AG04449 (cell line): ENCODE results near the gene PRCC.

Source experiments
- CTCF ChIA-PET: fragments of 350-600 bp; formaldehyde crosslinking; extraction: SDS; loops from one replicate; lab custom pipeline; 2021; ENCODE audit warnings: antibody characterized with exemption; lab: Yijun Ruan, JAX
- POLR2A ChIA-PET: fragments of 400-600, 350-600 bp; formaldehyde crosslinking; extraction: SDS; loops from one replicate; lab custom pipeline; 2020; ENCODE audit warnings: antibody characterized with exemption, inconsistent platforms; lab: Yijun Ruan, JAX
- DNase-seq: peaks from one replicate; pipeline ENCODE4 v3.0.0-alpha.2; 2010; ENCODE audit warnings: low read depth, low spot score
- H3K4me3 ChIP-seq: 2 replicates; pipeline ENCODE4 v1.5.1; 2011; ENCODE audit warnings: low read depth, mild to moderate bottlenecking, control low read depth, low read length
- TF ChIP-seq, protein P1 (sequence below): IDR thresholded peaks from one replicate; pipeline ENCODE4 v1.5.1; 2011; ENCODE audit warnings: mild to moderate bottlenecking, moderate library complexity, low read length, control low read depth, inconsistent platforms; ENCODE audit not compliant: insufficient read depth; ENCODE audit errors: missing control alignments

The PRCC gene

DNA sequence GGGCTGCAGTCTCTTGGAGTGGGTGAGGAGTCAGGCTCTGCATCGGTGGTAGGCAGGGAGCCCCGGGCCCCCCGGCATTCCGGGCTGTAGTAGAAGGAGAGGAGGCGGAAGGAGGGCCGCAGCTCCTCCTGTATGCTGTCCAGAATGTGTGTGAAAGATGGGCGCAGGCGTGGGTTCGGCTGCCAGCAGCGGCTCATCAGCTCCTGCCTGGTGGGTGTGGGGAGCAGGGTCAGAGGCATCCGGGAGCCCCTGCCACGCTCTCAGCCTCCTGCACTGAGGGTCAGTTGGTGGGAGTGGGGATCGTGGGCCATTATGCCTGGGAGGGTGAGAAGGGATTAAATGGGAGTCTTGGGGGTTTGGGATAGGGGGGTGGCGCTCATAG lies 73.6 kb downstream of the PRCC start:
- POLR2A ChIA-PET: no interaction called here
- DNase-seq: no peak
- CTCF ChIA-PET: interaction anchor here (0.9 to 10.8 kb wide), 10 partner anchors 9 to 125 kb away, joined by 3 to 121 read pairs (median 4); partner anchors contain the start of genes NTRK1 and PEAR1
- no peak overlapping the region for H3K4me3 ChIP-seq
- TF ChIP-seq, protein P1, sequence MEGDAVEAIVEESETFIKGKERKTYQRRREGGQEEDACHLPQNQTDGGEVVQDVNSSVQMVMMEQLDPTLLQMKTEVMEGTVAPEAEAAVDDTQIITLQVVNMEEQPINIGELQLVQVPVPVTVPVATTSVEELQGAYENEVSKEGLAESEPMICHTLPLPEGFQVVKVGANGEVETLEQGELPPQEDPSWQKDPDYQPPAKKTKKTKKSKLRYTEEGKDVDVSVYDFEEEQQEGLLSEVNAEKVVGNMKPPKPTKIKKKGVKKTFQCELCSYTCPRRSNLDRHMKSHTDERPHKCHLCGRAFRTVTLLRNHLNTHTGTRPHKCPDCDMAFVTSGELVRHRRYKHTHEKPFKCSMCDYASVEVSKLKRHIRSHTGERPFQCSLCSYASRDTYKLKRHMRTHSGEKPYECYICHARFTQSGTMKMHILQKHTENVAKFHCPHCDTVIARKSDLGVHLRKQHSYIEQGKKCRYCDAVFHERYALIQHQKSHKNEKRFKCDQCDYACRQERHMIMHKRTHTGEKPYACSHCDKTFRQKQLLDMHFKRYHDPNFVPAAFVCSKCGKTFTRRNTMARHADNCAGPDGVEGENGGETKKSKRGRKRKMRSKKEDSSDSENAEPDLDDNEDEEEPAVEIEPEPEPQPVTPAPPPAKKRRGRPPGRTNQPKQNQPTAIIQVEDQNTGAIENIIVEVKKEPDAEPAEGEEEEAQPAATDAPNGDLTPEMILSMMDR: no peak

DNA sequence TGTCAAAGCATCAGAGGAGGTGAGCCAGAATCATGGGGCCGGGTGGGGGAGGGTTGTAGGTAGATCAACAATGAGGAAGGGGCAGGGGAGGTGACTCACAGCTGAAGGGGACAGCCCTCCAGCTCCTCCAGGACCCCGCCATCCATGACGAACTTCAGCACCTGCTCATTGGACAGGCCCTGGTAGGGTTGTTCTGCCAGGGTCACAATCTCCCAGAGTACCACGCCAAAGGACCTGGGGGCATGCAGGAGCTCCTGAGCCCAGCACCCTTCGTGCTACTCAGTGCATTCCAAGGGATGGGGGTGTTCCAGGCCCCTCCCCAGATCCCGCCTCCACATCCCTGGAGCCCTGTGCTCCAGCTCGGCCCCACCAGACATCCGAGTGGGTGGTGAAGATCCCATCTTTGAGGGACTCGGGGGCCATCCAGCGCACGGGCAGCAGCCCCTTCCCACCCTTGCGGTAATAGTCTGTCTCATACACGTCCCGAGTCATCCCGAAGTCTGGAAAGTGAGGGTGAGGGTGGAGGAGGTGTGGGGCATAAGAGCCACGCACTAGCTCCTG lies 74.0 kb downstream of the PRCC start:
- ChIA-PET CTCF (interaction anchor here (0.7 to 10.8 kb wide), 11 partner anchors 9 to 126 kb away, joined by 3 to 121 read pairs (median 4); partner anchors contain the start of genes NTRK1 and PEAR1), POLR2A (no interaction called here)
- TF ChIP-seq, protein P1: no peak
- H3K4me3 ChIP-seq: no peak overlapping the region
- DNase-seq: no peak

DNA sequence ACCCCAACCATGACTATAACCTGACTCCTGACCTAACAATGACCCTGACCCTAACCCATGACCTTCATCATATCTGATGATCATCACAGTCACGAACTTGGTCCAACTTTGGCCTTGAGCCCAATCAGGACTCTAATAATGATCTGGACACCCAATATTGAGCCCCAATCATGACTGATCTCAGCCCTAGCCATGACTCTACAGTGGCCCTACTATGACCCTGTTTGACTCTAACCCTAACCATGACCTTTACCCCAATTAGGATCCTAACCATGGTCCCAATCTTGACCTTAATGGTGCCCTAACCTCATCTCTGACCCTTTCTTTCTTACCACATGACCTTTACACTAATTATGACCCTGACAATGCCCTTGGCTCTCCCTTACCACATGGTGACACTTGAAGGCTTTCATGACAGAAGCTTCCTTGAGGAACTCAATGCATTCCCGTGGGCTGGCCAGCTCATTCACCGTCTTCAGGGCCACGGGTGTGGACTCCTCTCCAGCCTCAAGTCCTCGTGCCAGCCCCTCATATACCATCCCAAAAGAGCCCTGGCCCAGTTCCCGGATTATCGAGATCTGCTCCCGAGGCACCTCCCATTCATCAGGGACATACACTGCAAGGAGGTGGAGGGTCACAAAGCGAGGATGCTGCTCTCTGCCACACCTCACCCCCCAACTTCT lies 75.4 kb downstream of the PRCC start:
- ChIA-PET CTCF (interaction anchor here (0.8 to 1.7 kb wide), 2 partner anchors 17 to 82 kb away, joined by 3 to 6 read pairs; partner anchors contain the start of gene INSRR), POLR2A (no interaction called here)
- no peak overlapping the region for H3K4me3 ChIP-seq
- DNase-seq: no peak
- TF ChIP-seq, protein P1: no peak

DNA sequence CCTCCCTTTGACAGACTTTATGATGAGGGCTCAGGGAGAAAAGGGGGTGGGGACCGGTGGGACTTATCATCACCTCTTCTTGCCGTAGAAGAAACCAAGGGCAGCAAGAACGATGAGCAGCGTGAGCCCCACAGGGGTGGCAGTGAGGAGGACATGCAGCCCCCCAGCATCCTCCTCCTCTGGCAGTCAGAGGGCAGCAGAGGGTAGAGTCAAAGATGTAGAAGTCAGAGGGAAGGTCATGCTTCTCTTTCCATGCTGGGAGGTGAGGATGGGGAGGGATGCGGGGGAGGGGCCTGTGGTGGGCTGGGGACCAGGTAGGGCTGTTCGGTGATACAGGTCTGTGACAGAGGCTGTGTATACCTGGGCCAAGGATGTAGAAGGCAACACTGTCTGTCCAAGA lies 76.8 kb downstream of the PRCC start:
- no peak overlapping the region for H3K4me3 ChIP-seq
- ChIA-PET CTCF (interaction anchor here (0.9 to 2.0 kb wide), 6 partner anchors 10 to 46 kb away, joined by 3 to 7 read pairs (median 5); partner anchors contain the start of genes INSRR and NTRK1), POLR2A (no interaction called here)
- TF ChIP-seq, protein P1: no peak
- no peak for DNase-seq

DNA sequence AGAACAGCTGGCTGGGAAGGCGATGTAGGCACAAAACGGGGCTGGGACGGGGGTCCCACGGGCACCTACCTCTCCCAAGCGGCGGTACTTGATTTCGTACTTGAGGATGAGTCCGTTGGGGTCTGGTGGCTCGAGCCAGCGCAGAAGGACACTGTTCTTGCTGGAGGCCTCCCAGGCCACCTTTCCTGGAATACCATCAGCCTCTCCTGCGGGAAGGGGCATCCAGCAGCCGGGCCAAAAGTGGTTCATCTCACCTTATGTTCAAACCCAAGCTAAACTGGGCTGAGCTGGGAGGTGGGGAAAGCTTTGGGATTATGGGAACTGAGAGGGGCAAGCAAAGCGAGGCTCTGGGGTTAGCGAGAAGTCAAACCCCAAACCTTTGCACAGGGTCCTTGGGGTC lies 77.3 kb downstream of the PRCC start:
- TF ChIP-seq, protein P1: no peak
- no peak overlapping the region for H3K4me3 ChIP-seq
- no peak for DNase-seq
- ChIA-PET CTCF (interaction anchor here (0.7 to 2.0 kb wide), 5 partner anchors 10 to 45 kb away, joined by 3 to 7 read pairs (median 4); partner anchors contain the start of gene NTRK1), POLR2A (no interaction called here)

DNA sequence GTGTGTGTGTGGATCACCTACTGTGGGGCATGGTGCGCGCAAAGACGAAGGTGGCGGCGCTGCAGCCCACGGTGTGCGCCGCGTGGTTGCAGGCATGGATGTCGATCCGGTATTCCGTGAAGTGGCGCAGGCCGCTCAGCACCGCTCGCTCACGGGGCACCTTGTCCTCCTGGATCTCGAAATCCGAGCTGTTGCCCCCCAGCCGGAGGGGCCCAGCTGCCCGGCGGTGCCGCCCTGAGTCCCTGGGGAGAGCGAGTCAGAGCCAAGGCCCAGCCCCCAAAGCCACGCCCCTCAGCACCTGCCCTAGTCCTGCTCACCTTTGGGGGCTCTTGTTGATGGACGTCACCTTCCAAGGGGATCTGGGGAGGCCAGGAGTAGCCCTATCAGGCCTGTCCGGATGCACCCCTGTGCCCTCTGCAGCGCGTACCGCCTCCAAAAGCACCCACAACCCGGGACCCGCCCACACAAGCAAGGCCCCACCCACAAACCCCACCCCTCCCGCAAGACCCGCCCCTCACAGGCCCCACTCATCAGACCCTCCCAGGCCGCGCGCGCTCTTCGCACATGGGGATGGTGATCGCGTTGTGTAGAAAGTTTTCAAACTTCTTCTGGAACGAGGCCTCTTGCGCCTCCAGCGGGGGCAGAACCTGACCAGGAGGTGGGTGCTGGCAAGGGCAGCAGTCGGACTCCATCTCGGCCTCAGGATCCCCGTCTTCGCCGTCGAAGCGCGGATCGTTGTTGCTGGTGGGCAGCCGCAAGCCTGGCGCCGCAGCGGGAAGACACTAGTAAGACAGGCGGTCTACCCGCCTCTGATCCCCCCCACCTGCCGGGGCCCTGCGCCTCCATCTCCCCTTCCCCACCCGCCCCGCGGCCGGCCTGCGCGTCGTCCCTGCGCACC lies 78.0 kb downstream of the PRCC start:
- POLR2A ChIA-PET: no interaction called here
- DNase-seq: no peak
- H3K4me3 ChIP-seq: no peak overlapping the region
- TF ChIP-seq, protein P1: no peak
- CTCF ChIA-PET: interaction anchor here (0.7 to 6.6 kb wide), 8 partner anchors 8 to 45 kb away, joined by 3 to 69 read pairs (median 5); partner anchors contain the start of genes INSRR and NTRK1
